GM19397 (cell line): ENCODE results near the gene E2F8.

Source experiments
- ATAC-seq: cut with Tn5 transposase; IDR thresholded peaks from one replicate; pipeline ENCODE4 v1.9.1; 2021; ENCODE audit warnings: mild to moderate bottlenecking, moderate library complexity; ENCODE audit not compliant: unreplicated experiment

The E2F8 gene

GRCh38 chr11:19187114-19187832 lies 53.5 kb downstream of the E2F8 start:
- no peak for ATAC-seq

DNA sequence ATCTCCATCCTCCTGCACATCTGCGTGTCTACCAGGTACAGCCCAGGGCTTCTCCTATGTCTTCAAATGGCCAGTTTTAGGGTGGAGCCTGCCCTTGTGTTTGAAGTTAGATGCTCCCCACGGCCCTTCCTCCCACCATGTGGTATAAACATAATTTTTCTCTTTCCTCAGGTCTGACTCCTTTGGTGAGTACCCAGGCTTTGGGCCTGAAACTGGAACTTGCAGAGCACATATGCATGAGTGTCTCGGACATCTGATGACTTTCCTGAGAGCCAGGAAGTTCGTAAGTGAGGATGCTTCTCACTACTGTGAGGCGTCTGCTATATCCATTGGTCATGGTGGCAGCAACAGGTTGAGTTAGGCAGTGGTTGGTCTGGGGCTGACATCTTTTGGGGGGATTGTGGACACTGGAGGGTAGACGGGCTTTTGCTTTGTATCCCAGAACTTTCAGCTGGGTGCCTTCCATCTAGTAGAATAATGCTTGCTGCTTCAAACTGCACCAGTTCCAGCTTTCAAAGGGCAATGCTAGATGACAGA lies 55.2 kb downstream of the E2F8 start:
- ATAC-seq = no peak

DNA sequence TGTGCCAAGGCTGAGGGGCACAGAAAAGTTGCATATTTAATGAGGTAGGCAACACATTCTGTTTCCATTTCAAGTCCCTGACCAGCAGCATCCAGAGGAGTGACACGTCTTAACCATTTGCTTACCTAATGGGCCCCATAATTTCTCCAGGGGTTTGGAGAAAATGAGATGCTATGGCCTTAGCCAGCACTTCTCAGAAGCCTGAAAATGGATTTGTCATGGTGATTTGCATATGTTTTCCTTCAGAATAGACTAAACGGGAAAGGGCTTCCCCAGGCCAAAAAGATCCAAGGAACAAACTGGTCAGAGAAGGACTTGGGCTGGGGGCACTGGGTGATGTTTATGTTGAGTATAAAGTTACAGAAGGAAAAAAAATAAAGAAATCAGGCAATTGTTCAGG lies 55.7 kb downstream of the E2F8 start:
- ATAC-seq = no peak

- no peak for ATAC-seq
These were observed 57.1 kb downstream of the E2F8 start for GRCh38 chr11:19183646-19184045.

DNA sequence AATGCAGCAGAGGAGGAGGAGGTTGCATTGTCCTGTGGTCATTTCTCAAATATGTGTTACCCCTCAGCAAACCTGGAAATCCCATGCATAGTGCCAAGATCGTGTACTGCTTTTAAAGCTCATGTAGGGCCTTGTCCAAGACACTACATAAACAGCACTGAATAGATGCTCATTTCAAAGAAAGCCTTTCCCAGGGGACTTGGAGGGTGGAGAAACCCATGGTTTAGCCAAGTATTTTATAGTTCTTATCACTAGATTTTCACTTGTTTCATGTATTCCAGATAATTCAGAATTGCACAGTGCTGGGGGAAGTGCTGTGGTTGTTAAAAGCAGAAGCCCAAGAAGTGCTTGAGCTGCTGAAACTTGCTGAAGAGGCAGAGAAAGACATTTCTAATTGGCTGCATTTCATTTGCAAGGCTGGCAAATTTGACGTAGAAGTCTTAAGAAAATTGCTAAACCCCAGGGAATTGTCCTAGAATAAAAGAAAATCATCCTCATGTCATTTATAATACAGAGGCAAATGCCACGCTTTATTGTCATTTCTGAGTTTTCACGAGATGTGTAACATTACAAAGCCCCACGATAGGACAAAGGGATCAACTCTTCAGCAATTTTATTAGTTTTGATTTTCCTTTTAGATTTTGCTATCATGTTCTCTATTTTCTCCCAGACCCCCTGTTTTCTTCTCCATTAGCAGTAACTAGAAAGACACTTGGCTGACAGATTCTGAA lies 59.0 kb downstream of the E2F8 start:
- no peak for ATAC-seq

- no peak for ATAC-seq
These were observed 64.0 kb downstream of the E2F8 start for GRCh38 chr11:19176629-19177186.
